Mesenchymal stem cell (in vitro differentiated cells and primary cell): ENCODE results near the gene KRTAP10-12.
"Not testable (repeated sequence)": the region's sequence is repeated elsewhere in the genome, so short reads cannot be mapped to it uniquely, and the experiment has no call there.

Experiments
- DNase-seq: peaks from one replicate; pipeline ENCODE4 v3.0.0-alpha.2; 2013
- H2AFZ ChIP-seq: one replicate; pipeline ENCODE4 v1.6.1; 2013; ENCODE audit warnings: low read depth, mild to moderate bottlenecking, control low read depth, inconsistent platforms, low read length, moderate library complexity
- H2AK5ac ChIP-seq: 2 replicates; pipeline ENCODE4 v1.6.1; 2013; ENCODE audit warnings: low read length, moderate library complexity, mild to moderate bottlenecking, inconsistent platforms; ENCODE audit not compliant: severe bottlenecking
- H2BK120ac ChIP-seq: one replicate; pipeline ENCODE4 v1.6.1; 2013; ENCODE audit warnings: low read depth, mild to moderate bottlenecking, inconsistent platforms, low read length, moderate library complexity
- H2BK12ac ChIP-seq, 2 experiments: one replicate each; pipeline ENCODE4 v1.6.1; 2013; ENCODE audit warnings: inconsistent platforms in 2 of 2, low read length in 2 of 2, mild to moderate bottlenecking in 2 of 2, moderate library complexity in 2 of 2, control low read depth in 1 of 2
- H2BK15ac ChIP-seq: one replicate; pipeline ENCODE4 v1.6.1; 2013; ENCODE audit warnings: mild to moderate bottlenecking, low read depth, inconsistent platforms; ENCODE audit not compliant: poor library complexity, severe bottlenecking
- H2BK5ac ChIP-seq: 2 replicates; pipeline ENCODE4 v1.6.1; 2013; ENCODE audit warnings: low read depth, mild to moderate bottlenecking, low read length, control low read depth, inconsistent platforms; ENCODE audit not compliant: poor library complexity, severe bottlenecking
- H3K14ac ChIP-seq, 2 experiments: one replicate each; pipeline ENCODE4 v1.6.1; 2013; ENCODE audit warnings: inconsistent platforms in 2 of 2, low read length in 2 of 2, control low read depth in 1 of 2, mild to moderate bottlenecking in 1 of 2, moderate library complexity in 1 of 2
- H3K18ac ChIP-seq, 2 experiments: one replicate each; pipeline ENCODE4 v1.6.1; 2013; ENCODE audit warnings: inconsistent platforms in 2 of 2, low read length in 2 of 2, control low read depth in 1 of 2, low read depth in 1 of 2, mild to moderate bottlenecking in 1 of 2
- H3K23ac ChIP-seq, 2 experiments: one replicate each; pipeline ENCODE4 v1.6.1; 2013; ENCODE audit warnings: inconsistent platforms in 2 of 2, low read length in 2 of 2, mild to moderate bottlenecking in 2 of 2, moderate library complexity in 2 of 2, control low read depth in 1 of 2
- H3K27ac ChIP-seq: 2 replicates; pipeline ENCODE4 v1.5.1; 2013; ENCODE audit warnings: mild to moderate bottlenecking, moderate library complexity, low read length, control low read depth, inconsistent platforms; ENCODE audit not compliant: poor library complexity, severe bottlenecking
- H3K27me3 ChIP-seq, 2 experiments: 2 replicates each; pipeline versions ENCODE4 v1.6.1 to v1.7.0; 2013; ENCODE audit warnings: low read length in 2 of 2, mild to moderate bottlenecking in 2 of 2, moderate library complexity in 2 of 2, control low read depth in 1 of 2, inconsistent platforms in 1 of 2; ENCODE audit not compliant: control insufficient read depth in 1 of 2, insufficient read depth in 1 of 2
- H3K36me3 ChIP-seq, 2 experiments: 2 replicates each; pipeline versions ENCODE4 v1.6.1 to v1.7.0; 2013; ENCODE audit warnings: low read length in 2 of 2, control low read depth in 1 of 2, inconsistent platforms in 1 of 2, low read depth in 1 of 2, mild to moderate bottlenecking in 1 of 2; ENCODE audit not compliant: insufficient read depth in 2 of 2, control insufficient read depth in 1 of 2
- H3K4ac ChIP-seq, 2 experiments: one replicate each; pipeline ENCODE4 v1.6.1; 2013; ENCODE audit warnings: inconsistent platforms in 2 of 2, low read length in 2 of 2, mild to moderate bottlenecking in 2 of 2, moderate library complexity in 2 of 2, control low read depth in 1 of 2, low read depth in 1 of 2
- H3K4me1 ChIP-seq: 2 replicates; pipeline ENCODE4 v1.6.1; 2013; ENCODE audit warnings: low read depth, low read length, control low read depth; ENCODE audit not compliant: control insufficient read depth, insufficient read depth
- H3K4me2 ChIP-seq: 2 replicates; pipeline ENCODE4 v1.6.1; 2013; ENCODE audit warnings: low read length, mild to moderate bottlenecking, inconsistent platforms; ENCODE audit not compliant: poor library complexity, severe bottlenecking
- H3K4me3 ChIP-seq, 2 experiments: 2 replicates each; pipeline versions ENCODE4 v1.5.1 to v1.7.0; 2013; ENCODE audit warnings: low read length in 2 of 2, mild to moderate bottlenecking in 2 of 2, control low read depth in 1 of 2, low read depth in 1 of 2; ENCODE audit not compliant: insufficient read depth in 1 of 2
- H3K79me1 ChIP-seq: replicated peaks from 2 replicates; pipeline ENCODE4 v1.6.1; 2013; ENCODE audit warnings: mild to moderate bottlenecking, control low read depth, low read length, inconsistent platforms; ENCODE audit not compliant: poor library complexity, severe bottlenecking
- H3K9ac ChIP-seq: 2 replicates; pipeline ENCODE4 v1.7.0; 2013; ENCODE audit warnings: mild to moderate bottlenecking, low read length, moderate library complexity
- H3K9me3 ChIP-seq: 2 replicates; pipeline ENCODE4 v1.7.0; 2013; ENCODE audit warnings: mild to moderate bottlenecking, low read length; ENCODE audit not compliant: control insufficient read depth
- H4K8ac ChIP-seq: one replicate; pipeline ENCODE4 v1.6.1; 2013; ENCODE audit warnings: inconsistent platforms, mild to moderate bottlenecking, low read length, moderate library complexity
- H4K91ac ChIP-seq: one replicate; pipeline ENCODE4 v1.6.1; 2013; ENCODE audit warnings: mild to moderate bottlenecking, low read length, inconsistent platforms
- WGBS: methylation state at CpG from one replicate; pipeline ENCODE4 v1.1.7; 2013; ENCODE audit warnings: mixed read lengths; 5-methylcytosine and 5-hydroxymethylcytosine counted together

Gene KRTAP10-12

GRCh38 chr21:44687671-44688070 lies 9.3 kb upstream of the KRTAP10-12 start:
- H3K79me1 ChIP-seq, result no peaks in the 10 kb centered on the region
- no peaks in the 10 kb centered on the region for H3K36me3 ChIP-seq
- H3K23ac ChIP-seq, result no peak overlapping the region
- H2BK15ac ChIP-seq, result no peak overlapping the region
- H2BK120ac ChIP-seq, result no peak overlapping the region
- DNase-seq, result no peak
- peaks cover 30 to 36% of the 10 kb centered on the region in 2 experiments for H3K27me3 ChIP-seq
- no peak overlapping the region for H3K4ac ChIP-seq
- H3K4me1 ChIP-seq, result no peaks in the 10 kb centered on the region
- peaks cover 8% of the 10 kb centered on the region for H3K9me3 ChIP-seq
- H2AFZ ChIP-seq, result no peak overlapping the region
- H3K4me2 ChIP-seq, result no peak overlapping the region
- H3K9ac ChIP-seq, result no peak overlapping the region
- no peak overlapping the region for H2BK5ac ChIP-seq
- no peak overlapping the region for H4K91ac ChIP-seq
- no peak overlapping the region for H3K4me3 ChIP-seq
- no peak overlapping the region for H3K18ac ChIP-seq
- 70% methylated on average over 7 of the region's 11 CpGs for WGBS
- no peak overlapping the region for H2AK5ac ChIP-seq
- no peak overlapping the region for H3K27ac ChIP-seq
- H2BK12ac ChIP-seq, result no peak overlapping the region
- H3K14ac ChIP-seq, result no peak overlapping the region
- no peak overlapping the region for H4K8ac ChIP-seq

DNA sequence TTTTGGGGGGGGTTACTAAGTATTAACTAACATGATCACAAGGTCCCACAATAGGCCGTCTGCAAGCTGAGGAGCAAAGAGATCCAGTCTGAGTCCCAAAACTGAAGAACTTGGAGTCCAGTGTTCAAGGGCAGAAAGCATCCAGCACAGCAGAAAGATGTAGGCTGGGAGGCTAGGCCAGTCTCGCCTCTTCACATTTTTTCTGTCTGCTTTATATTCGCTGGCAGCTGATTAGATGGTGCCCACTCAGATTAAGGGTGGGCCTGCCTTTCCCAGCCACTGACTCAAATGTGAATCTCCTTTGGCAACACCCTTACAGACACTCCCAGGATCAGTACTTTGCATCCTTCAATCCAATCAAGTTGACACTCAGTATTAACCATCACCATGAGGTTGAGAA lies 7.2 kb upstream of the KRTAP10-12 start:
- H4K91ac ChIP-seq, H3K36me3 ChIP-seq, H2AK5ac ChIP-seq, H3K14ac ChIP-seq, H3K9ac ChIP-seq, H2BK120ac ChIP-seq, H4K8ac ChIP-seq, DNase-seq, H2BK15ac ChIP-seq, H3K4me1 ChIP-seq, H3K27ac ChIP-seq, H3K23ac ChIP-seq, H3K4me3 ChIP-seq, H3K79me1 ChIP-seq, H3K4me2 ChIP-seq, H3K18ac ChIP-seq, H2AFZ ChIP-seq, H2BK5ac ChIP-seq, H3K4ac ChIP-seq, H2BK12ac ChIP-seq: not testable (repeated sequence)
- Histone ChIP-seq H3K9me3 (peaks cover 22% of the 10 kb centered on the region), H3K27me3 (peaks cover 23 to 28% of the 10 kb centered on the region in 2 experiments)
- WGBS, result 90% methylated on average over 3 of the region's 3 CpGs

GRCh38 chr21:44691686-44692085 lies 5.3 kb upstream of the KRTAP10-12 start:
- Histone ChIP-seq H2BK15ac (no peak overlapping the region), H3K9ac (no peak overlapping the region), H3K27ac (no peak overlapping the region), H3K14ac (no peak overlapping the region), H3K79me1 (no peaks in the 10 kb centered on the region), H3K4me2 (no peak overlapping the region), H3K4me3 (no peak overlapping the region), H2BK120ac (no peak overlapping the region), H3K27me3 (peaks cover 24 to 40% of the 10 kb centered on the region in 2 experiments), H3K9me3 (peaks cover 22% of the 10 kb centered on the region), H3K4me1 (no peaks in the 10 kb centered on the region), H3K18ac (no peak overlapping the region), H3K36me3 (no peaks in the 10 kb centered on the region), H2AFZ (no peak overlapping the region), H2AK5ac (no peak overlapping the region), H4K8ac (no peak overlapping the region), H4K91ac (no peak overlapping the region), H3K4ac (no peak overlapping the region), H2BK12ac (no peak overlapping the region), H3K23ac (no peak overlapping the region), H2BK5ac (no peak overlapping the region)
- WGBS, result 63% methylated on average over 2 of the region's 2 CpGs
- DNase-seq, result no peak

GRCh38 chr21:44692798-44693512 lies 4.0 kb upstream of the KRTAP10-12 start:
- H3K4me3 ChIP-seq, result no peak overlapping the region
- H2BK120ac ChIP-seq, result no peak overlapping the region
- no peak overlapping the region for H3K14ac ChIP-seq
- H2BK15ac ChIP-seq, result no peak overlapping the region
- no peak overlapping the region for H3K18ac ChIP-seq
- H3K4ac ChIP-seq, result no peak overlapping the region
- no CpG with 5 or more reads among the region's 2 CpGs for WGBS
- no peak overlapping the region for H2BK5ac ChIP-seq
- H4K8ac ChIP-seq, result no peak overlapping the region
- H3K23ac ChIP-seq, result no peak overlapping the region
- H2AFZ ChIP-seq, result no peak overlapping the region
- H4K91ac ChIP-seq, result no peak overlapping the region
- peaks cover 6% of the 10 kb centered on the region for H3K4me1 ChIP-seq
- no peak overlapping the region for H2BK12ac ChIP-seq
- H3K9ac ChIP-seq, result no peak overlapping the region
- H3K9me3 ChIP-seq, result peaks cover 22% of the 10 kb centered on the region
- no peaks in the 10 kb centered on the region for H3K79me1 ChIP-seq
- H3K4me2 ChIP-seq, result no peak overlapping the region
- no peak overlapping the region for H3K27ac ChIP-seq
- no peak for DNase-seq
- H3K36me3 ChIP-seq, result no peaks in the 10 kb centered on the region
- no peak overlapping the region for H2AK5ac ChIP-seq
- H3K27me3 ChIP-seq, result peaks cover 23 to 37% of the 10 kb centered on the region in 2 experiments
